ENCODE measurements around the gene GIMAP8.

GIMAP8 gene

GRCh38 chr7:150439967-150440366 lies 10.5 kb upstream of the GIMAP8 start (continued):
- no peak for TF ChIP-seq AEBP2 (tag by site-specific recombination; IDR thresholded peaks at IDR 0.05; ENCODE audit: borderline replicate concordance)

GRCh38 chr7:150441524-150441923 lies 8.9 kb upstream of the GIMAP8 start:
- ChIA-PET POLR2A (no interaction called here), CTCF (interaction anchor here (1.3 kb wide), 1 partner anchor 20 kb away, joined by 3 read pairs; no protein-coding TSS in a partner anchor)
- no peak overlapping the region for H3K4me3 ChIP-seq (ENCODE audit: low read depth, low read length)
- no peaks in the 10 kb centered on the region for H3K9me3 ChIP-seq (ENCODE audit: control insufficient read depth, insufficient read depth, low read depth, low read length)
- no peak overlapping the region for H3K27ac ChIP-seq (ENCODE audit: extremely low read depth, low read depth, low read length)
- no peaks in the 10 kb centered on the region for H3K4me1 ChIP-seq (ENCODE audit: control insufficient read depth, insufficient read depth, low read length)
- no peaks in the 10 kb centered on the region for H3K36me3 ChIP-seq (ENCODE audit: control insufficient read depth in 2 of 2, insufficient read depth in 1 of 2, low read length in 2 of 2)
- TF ChIP-seq SETDB1 (IDR thresholded peaks at IDR 0.05; ENCODE audit: insufficient read length, low read length): peak; percentile 12
- TF ChIP-seq ZNF549 (tag by site-specific recombination; IDR thresholded peaks at IDR 0.05): no peak

DNA sequence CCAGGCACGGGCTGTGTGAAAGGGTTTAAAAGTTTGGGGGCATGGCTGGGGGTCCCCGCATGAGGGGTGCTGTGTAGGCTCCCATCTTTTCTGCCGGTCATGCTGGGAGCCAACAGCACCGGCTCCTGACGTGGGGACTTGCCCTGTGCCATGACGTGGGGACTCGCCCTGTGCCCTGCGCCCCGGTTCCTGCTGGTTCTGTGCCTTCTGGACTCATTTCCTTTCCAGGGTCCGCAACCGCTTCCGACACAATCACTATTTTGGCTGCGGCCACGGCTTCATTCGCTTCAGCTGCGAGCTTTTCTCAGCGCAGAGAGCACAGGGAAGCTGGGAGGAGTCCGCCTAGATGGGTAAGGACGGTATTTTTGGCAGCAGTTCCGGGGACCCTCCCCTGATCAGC lies 7.6 kb upstream of the GIMAP8 start:
- CTCF ChIA-PET: no interaction called here
- POLR2A ChIA-PET: no interaction called here

GRCh38 chr7:150443793-150444540 lies 6.5 kb upstream of the GIMAP8 start:
- Histone ChIP-seq H3K4me3 (ENCODE audit: low read depth, low read length) (no peak overlapping the region), H3K9me3 (ENCODE audit: control insufficient read depth, insufficient read depth, low read depth, low read length) (no peaks in the 10 kb centered on the region), H3K27ac (ENCODE audit: extremely low read depth, low read depth, low read length) (no peak overlapping the region), H3K4me1 (ENCODE audit: control insufficient read depth, insufficient read depth, low read length) (no peaks in the 10 kb centered on the region), H3K36me3 (ENCODE audit: control insufficient read depth in 2 of 2, insufficient read depth in 1 of 2, low read length in 2 of 2) (no peaks in the 10 kb centered on the region)
- ChIA-PET CTCF (interaction anchor here (1.1 kb wide), 1 partner anchor 545 kb away, joined by 3 read pairs; no protein-coding TSS in a partner anchor), POLR2A (no interaction called here)
- TF ChIP-seq ZNF354C (tag by site-specific recombination; IDR thresholded peaks at IDR 0.05; ENCODE audit: borderline replicate concordance, low read depth): no peak
- no peak for TF ChIP-seq INSM2 (tag by site-specific recombination; IDR thresholded peaks at IDR 0.05)
- TF ChIP-seq PRDM6 (tag by site-specific recombination; IDR thresholded peaks at IDR 0.05): no peak
- no peak for TF ChIP-seq ZBTB20 (tag by site-specific recombination; IDR thresholded peaks at IDR 0.05)
- TF ChIP-seq, protein P1, sequence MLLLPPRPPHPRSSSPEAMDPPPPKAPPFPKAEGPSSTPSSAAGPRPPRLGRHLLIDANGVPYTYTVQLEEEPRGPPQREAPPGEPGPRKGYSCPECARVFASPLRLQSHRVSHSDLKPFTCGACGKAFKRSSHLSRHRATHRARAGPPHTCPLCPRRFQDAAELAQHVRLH (tag by site-specific recombination; IDR thresholded peaks at IDR 0.05): no peak
- TF ChIP-seq HIC1 (tag by site-specific recombination; IDR thresholded peaks at IDR 0.05): no peak
- no peak for TF ChIP-seq ZNF19 (tag by site-specific recombination; IDR thresholded peaks at IDR 0.05; ENCODE audit: low read depth)
- TF ChIP-seq HOXC10 (CRISPR knock-in tag; IDR thresholded peaks at IDR 0.05): no peak
- no peak for TF ChIP-seq ZNF140 (tag by site-specific recombination; IDR thresholded peaks at IDR 0.05)
- TF ChIP-seq, protein P2, sequence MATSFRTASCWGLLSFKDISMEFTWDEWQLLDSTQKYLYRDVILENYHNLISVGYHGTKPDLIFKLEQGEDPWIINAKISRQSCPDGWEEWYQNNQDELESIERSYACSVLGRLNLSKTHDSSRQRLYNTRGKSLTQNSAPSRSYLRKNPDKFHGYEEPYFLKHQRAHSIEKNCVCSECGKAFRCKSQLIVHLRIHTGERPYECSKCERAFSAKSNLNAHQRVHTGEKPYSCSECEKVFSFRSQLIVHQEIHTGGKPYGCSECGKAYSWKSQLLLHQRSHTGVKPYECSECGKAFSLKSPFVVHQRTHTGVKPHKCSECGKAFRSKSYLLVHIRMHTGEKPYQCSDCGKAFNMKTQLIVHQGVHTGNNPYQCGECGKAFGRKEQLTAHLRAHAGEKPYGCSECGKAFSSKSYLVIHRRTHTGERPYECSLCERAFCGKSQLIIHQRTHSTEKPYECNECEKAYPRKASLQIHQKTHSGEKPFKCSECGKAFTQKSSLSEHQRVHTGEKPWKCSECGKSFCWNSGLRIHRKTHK (tag by site-specific recombination; IDR thresholded peaks at IDR 0.05): no peak
- TF ChIP-seq KLF8 (tag by site-specific recombination; IDR thresholded peaks at IDR 0.05): no peak
- TF ChIP-seq PATZ1 (tag by site-specific recombination; IDR thresholded peaks at IDR 0.05): no peak
- no peak for TF ChIP-seq ZNF658 (tag by site-specific recombination; IDR thresholded peaks at IDR 0.05)
- TF ChIP-seq ZNF416 (tag by site-specific recombination; IDR thresholded peaks at IDR 0.05): no peak

More for the DNA sequence above, 7.6 kb upstream of the GIMAP8 start:
- no peak overlapping the region for H3K27ac ChIP-seq (ENCODE audit: extremely low read depth, low read depth, low read length)
- H3K9me3 ChIP-seq (ENCODE audit: control insufficient read depth, insufficient read depth, low read depth, low read length): no peaks in the 10 kb centered on the region
- H3K36me3 ChIP-seq (ENCODE audit: control insufficient read depth in 2 of 2, insufficient read depth in 1 of 2, low read length in 2 of 2): no peaks in the 10 kb centered on the region
- no peak overlapping the region for H3K4me3 ChIP-seq (ENCODE audit: low read depth, low read length)
- no peaks in the 10 kb centered on the region for H3K4me1 ChIP-seq (ENCODE audit: control insufficient read depth, insufficient read depth, low read length)
- TF ChIP-seq ZBTB1 (tag by site-specific recombination; IDR thresholded peaks at IDR 0.05): no peak

Data from HEK293 (cell line).